Measurements from ENCODE around the gene EBF3.

DNA sequence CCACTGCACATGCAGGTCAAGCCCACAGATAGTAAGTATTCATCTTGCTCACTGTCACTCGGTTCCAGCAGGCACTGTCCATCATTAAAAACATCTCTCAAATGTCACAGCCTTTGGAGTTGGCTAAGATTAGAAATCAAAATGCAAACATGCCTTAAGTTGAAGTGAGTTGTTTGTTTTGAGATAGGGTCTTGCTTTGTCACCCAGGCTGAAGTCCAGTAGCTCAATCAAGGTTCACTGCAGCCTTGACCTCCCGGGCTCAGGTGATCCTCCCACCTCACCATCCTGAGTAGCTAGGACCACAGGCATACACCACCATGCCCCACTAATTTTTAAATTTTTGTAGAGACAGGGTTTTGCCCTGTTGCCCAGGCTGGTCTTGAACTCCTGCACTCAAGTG lies 98.1 kb downstream of the EBF3 start:
- TF ChIP-seq POLR2A (IDR thresholded peaks at IDR 0.05; ENCODE audit: low read depth, low read length) (no peak), CTCF (IDR thresholded peaks at IDR 0.05; ENCODE audit: extremely low read depth in 1 of 2, insufficient read depth in 1 of 2, low read depth in 1 of 2, low read length in 2 of 2) (no peak), EZH2 (IDR thresholded peaks at IDR 0.05; ENCODE audit: borderline replicate concordance, low read depth, low read length, severe bottlenecking) (no peak)
